ENCODE measurements around the gene TTC7B. TPM values are rescaled to one million over a fixed set of nuclear protein-coding genes. Genes with fewer than 3 reads are reported as not detected.

TTC7B gene
- total and polyA plus RNA-seq, 2 of the 13 experiments (the other 11 are each of a cell fraction or from before 2014, with no cell fraction given), result 1.3 to 3.2 TPM

GRCh38 chr14:90700933-90701776 is 115.1 kb downstream of the TTC7B start (continued):
- TF ChIP-seq ZNF407 (CRISPR knock-in tag; IDR thresholded peaks at IDR 0.05; ENCODE audit: not compliant biosample characterization), result no peak
- TF ChIP-seq ZNF225 (CRISPR knock-in tag; IDR thresholded peaks at IDR 0.05), result no peak
- TF ChIP-seq ARNTL (CRISPR knock-in tag; IDR thresholded peaks at IDR 0.05), result no peak
- TF ChIP-seq REL (CRISPR knock-in tag; conservative IDR thresholded peaks at IDR 0.05), result no peak
- TF ChIP-seq GLMP (CRISPR knock-in tag; IDR thresholded peaks at IDR 0.05; ENCODE audit: borderline replicate concordance), result no peak
- no peak for TF ChIP-seq EED (CRISPR knock-in tag; IDR thresholded peaks at IDR 0.05)
- TF ChIP-seq ZNF766 (CRISPR knock-in tag; IDR thresholded peaks at IDR 0.05; ENCODE audit: borderline replicate concordance), result no peak
- no peak for TF ChIP-seq AGO1 (IDR thresholded peaks at IDR 0.05; ENCODE audit: low read depth, low read length, poor library complexity, severe bottlenecking)
- TF ChIP-seq ZNF549 (CRISPR knock-in tag; IDR thresholded peaks at IDR 0.05), result no peak
- TF ChIP-seq MYNN (CRISPR knock-in tag; IDR thresholded peaks at IDR 0.05; ENCODE audit: low read depth), result no peak
- no peak for TF ChIP-seq GFI1 (CRISPR knock-in tag; IDR thresholded peaks at IDR 0.05; ENCODE audit: borderline replicate concordance)
